T follicular helper cell (primary cell): Measurements from ENCODE around the gene CNOT8.
"Not testable (repeated sequence)": the region's sequence is repeated elsewhere in the genome, so short reads cannot be mapped to it uniquely, and the experiment has no call there.

Experiments used
- DNase-seq: peaks from one replicate; pipeline ENCODE4 v3.0.0-alpha.2; 2020; ENCODE audit warnings: low read depth
- total RNA-seq, 2 experiments: gene quantifications; one replicate each; lab custom pipeline; 2026; lab: John Stamatoyannopoulos, UW

Gene CNOT8
- total RNA-seq, result 93.8 to 147 reads per million in 2 experiments

- peak; percentile 94 for DNase-seq
Observed at GRCh38 chr5:154858297-154858971, at the start of gene CNOT8. CNOT8 (plus strand) TSS chr5:154858627; CDS start chr5:154863279, 4,652 bp downstream.

- no peak for DNase-seq
Observed at GRCh38 chr5:154811239-154811638, 47.2 kb upstream of the CNOT8 start.

DNA sequence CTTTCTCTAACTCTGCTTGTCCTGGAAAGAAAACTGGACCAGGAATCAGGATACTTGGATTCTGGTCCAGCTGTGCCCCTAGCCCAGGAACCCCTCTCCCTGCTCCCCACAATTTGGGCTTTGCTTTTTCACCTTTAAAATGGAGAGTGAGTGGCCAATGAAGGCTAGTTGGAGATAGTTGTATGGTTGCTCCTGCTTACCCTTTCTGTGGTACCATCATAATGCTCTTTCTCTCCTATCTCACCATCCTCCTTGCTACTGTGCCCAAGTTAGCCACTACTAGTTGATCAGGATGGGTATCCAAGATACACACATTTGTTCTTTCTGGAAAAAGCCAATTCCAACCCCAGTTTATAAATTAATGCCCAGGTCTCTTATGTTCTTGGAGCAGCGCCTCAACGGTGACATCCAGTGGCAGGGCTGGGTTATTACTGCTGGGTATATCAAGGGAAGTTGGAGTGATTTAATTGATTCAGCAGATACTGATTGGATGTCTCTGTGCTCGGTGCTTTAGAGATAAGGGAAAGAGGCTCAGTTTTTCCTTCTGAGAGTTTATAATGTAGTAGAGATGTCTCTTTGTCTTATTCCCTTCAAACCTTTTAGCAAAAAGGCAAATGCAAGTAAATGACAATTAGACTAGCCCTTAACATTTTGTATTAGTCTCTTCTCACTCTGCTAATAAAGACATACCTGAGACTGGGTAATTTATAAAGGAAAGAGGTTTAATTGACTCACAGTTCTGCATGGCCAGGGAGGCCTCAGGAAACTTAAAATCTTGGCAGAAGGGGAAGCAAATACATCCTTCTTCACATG is 46.6 kb upstream of the CNOT8 start:
- peak; percentile 52 for DNase-seq

DNA sequence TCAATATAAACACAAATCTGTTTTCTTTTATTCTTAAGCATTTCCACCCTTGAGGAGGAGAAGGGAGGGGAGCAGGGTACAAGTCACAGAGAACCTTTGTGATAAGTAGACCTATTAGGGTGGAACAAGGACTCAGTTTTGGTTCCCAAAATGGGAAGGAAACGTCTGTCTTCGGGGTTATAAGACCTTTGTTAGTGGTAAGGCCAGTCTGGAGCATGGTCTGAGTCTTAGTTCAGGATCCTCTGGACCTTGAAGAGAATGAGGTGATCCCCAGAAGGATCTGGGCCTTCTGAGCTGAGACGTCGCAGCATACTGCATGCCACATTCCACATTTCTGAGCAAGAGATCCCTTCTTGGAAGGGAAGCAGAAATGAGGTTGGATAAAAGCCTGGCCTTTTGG is 45.3 kb upstream of the CNOT8 start:
- DNase-seq, result no peak

DNA sequence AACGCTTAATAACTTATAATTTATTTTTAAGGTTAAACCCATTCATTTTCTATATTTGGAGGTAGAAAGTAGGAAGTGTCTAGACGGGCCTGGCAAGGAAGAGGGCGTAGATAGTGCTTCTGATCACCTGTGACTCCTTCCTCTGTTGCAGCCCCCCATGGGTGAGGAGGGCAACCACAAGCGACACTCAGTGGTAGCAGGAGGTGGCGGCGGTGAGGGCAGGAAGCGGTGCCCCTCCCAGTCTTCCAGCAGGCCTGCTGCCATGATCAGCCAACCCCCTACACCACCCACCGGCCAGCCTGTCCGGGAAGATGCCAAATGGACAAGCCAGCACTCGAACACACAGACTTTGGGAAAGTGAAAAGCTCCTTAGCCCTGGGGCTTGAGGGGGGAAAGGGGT is 44.7 kb upstream of the CNOT8 start:
- no peak for DNase-seq

DNA sequence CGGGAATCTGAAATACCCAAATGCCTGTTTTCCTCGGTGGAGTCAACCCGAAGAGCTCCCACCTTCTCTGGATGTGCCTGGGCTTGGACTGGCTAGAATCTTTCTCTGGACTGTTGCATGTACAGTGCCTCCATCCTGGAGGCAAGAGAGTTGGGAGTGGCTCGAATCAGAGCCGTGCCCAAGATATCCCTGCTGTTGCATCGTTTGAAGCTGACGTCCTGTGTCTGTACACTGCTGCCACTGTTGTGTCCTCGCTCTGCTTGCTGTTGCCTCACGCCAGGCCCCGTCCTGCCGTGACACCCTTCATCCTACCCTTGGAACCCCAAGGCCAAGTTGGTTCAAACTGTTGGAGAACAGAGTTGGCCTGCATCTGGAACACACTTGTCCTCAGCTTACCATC is 43.4 kb upstream of the CNOT8 start:
- DNase-seq, result no peak

DNA sequence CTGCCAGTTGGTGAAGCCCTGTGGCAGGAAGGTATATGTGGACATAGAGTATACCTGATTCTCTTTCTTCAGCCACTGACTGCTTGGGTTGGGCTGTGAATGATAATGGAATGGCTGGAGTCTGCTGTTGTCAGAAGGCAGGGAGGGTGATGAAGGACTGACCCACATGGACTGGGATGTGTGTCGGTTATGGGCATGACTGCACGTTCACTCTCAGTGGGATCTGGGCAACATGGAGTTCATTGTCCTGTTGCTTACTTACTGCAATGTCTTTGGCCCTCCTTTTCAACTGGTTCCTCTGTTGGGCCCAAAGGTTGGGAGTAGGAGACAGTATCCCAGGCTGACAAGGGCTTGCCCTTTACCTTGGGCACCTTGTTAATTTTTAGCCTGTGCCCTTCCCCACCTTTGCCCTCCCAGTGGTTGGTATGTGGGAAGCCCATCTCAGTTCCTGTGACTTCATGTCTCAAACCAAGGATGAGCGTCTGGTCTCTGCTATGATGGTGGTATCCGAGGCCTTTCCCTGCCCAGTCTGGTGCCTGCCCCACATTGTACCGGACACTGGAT is 42.7 kb upstream of the CNOT8 start:
- no peak for DNase-seq

DNA sequence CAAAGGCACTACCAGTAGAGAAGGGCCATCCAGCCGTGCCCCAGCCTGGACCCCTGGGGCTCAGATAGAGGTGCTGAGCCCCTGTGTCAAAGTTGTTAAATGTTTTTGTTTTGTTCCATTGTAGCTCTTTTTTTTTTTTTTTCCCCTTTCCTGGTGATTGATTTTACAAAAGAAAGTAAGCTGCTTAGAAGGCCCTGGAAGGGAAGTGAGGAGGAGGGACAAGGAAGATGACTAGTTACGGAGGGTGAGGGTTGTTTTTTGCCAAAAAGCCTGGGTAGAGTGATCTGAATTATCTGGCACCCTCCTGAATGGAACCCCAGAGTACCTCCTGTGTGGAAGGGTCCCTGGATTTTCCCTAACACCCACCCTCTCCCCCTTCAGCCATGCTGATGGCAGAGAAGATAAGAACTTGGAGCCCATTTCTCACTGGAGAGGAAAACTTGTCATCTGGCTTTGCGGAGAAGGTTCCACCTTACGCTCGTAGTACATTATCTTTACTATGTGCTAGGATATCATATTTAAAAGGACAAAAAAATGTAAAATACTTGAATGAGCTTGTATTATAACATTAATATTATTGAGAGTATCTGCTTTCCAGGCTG is 41.4 kb upstream of the CNOT8 start:
- no peak for DNase-seq

DNA sequence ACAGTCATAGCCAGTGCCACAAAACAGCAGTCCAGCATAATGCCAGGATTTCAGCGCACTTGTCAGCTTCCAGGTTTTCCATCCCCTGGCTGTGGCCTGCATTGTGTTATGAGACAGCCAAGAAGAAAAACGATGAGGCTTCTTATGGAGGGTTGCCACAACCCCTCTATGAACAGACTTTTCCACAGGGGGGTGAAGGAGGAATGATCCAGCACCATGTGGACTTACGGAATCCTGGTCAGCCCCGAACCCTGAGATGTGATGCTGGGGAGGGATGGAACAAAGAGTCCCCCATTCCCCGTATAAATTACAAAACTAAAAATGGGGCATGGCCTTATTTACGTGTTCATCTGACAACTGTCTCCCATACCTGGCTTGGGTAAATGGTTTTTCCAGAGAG is 40.6 kb upstream of the CNOT8 start:
- DNase-seq, result no peak

DNA sequence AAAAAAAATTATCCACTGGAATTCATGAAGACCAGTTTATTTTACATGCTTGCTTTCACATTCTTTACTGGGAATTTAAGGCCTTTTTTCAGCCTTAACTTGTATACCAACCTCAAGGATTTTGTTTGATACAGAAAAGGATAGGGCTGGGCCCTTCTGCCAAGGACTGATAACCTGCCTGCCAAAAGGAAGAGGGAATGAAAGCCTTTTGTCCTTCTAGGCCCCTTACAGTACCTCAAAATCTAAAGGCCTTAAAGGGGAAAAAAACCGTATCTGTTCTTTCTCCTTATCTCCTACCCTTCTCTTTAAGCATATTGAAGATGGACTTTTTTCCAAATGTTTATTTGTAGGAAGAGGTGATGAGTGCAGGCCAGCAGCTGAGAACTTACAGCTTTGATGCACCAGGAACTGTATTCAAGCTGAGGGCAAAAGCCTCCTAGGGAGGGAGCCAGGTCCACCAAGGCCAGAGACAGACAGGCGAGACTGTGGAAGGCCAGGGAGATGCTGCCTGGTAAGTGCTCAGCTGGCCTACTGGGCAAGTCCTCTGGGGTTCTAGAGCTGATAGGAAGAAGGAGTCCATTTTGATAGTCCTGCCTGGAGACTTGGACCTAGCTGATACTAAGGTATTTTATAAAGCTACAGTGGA is 39.8 kb upstream of the CNOT8 start:
- DNase-seq, result no peak

DNA sequence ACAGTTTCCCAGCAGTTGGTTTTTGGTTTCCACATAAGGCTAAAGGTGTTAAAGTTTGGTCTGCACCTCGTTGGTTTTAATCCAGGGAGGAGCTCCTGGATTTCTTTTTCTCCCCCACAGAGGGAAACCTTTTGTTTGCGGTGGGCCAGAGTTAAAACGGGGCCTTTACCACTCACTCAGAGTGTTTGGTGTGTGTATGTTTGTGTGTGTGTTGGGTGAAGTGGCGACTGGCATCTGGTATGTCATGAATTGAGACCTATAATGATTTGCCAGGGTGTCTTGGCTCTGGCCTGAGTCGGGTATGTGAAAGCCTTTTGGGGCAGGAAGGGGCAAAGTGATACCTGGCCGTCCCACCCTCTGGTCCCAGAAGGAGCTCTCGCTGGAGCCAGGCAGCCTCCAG is 38.9 kb upstream of the CNOT8 start:
- no peak for DNase-seq

DNA sequence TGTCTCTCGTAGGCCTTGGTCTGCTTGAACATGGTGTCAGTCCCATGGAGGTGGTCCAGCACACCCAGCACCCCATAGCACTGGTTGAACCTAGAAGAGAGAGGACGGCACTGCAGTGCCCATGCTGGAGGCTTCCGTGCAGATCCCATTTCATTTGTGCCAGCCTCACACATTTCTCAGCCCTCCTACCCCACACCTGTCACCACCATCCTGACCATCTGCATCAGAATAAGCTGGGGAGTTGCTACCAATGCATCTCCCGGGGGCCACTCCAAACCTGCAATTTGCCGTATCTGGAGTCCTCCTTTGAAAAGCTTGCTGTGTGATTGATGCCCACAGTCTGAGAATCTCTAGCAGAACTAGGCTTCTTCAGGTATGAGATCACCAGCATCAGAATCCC is 38.0 kb upstream of the CNOT8 start:
- DNase-seq, result no peak

DNA sequence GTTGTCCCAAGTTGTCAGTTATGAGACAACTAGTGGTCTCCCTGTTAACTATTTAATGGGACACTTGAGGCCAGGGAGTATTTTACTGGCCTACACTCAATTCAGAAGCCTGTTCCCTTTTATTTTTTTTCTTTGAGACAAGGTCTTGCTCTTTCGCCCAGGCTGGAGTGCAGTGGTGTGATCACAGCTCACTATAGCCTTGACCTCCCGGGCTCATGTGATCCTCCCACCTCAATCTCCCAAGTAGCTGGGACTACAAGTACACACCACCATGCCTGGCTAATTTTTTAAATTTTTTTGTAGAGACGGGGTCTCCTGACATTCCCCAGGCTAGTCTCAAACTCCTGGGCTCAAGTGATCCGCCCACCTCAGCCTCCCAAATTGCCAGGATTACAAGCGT is 35.5 kb upstream of the CNOT8 start:
- not testable (repeated sequence) for DNase-seq

GRCh38 chr5:154823605-154824004 is 34.8 kb upstream of the CNOT8 start:
- no peak for DNase-seq

GRCh38 chr5:154824070-154824469 is 34.4 kb upstream of the CNOT8 start:
- DNase-seq, result no peak

DNA sequence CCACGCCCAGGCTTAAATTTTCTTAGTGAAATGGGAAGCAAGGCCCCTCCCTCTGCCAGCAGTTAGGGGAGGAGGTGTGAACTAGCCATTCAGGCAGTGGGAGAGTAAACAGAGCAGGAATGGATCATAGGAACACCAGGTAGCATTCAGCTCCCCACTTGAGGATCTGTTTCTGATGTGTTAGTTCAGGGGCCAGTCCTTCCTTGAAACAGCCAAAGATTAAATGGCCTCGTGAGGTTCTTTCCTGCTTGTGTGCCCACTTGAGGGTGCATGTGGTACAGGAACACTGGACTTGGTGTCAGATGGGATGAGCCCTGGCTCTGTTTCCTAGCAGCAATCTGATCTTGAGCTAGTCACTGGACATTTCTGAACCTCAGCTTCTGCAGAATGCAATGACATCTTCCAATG is 29.2 kb upstream of the CNOT8 start:
- no peak for DNase-seq

GRCh38 chr5:154829589-154830218 is 28.7 kb upstream of the CNOT8 start:
- no peak for DNase-seq

- DNase-seq, result no peak
Observed at GRCh38 chr5:154830219-154830595, 28.2 kb upstream of the CNOT8 start.

GRCh38 chr5:154830596-154830995 is 27.8 kb upstream of the CNOT8 start:
- no peak for DNase-seq

- no peak for DNase-seq
Observed at GRCh38 chr5:154831451-154831850, 27.0 kb upstream of the CNOT8 start.

GRCh38 chr5:154832804-154833203 is 25.6 kb upstream of the CNOT8 start:
- not testable (repeated sequence) for DNase-seq

DNA sequence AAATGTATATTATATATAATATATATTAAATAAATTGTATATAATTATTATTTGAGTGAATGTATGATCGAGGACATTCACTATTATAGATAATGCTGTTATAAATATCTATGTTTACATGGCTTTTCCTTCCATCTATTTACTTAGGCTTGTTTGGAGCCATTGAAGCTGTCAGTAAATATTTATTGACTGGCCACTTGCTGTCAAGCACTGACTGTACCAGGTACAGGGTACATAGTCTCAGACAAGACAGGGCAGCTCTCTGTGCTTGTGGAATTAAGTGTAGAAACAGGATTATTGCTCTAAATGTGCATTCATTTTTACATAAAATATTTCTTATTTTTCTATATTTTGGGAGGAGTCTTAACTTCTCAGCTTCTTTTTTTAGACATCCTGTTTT is 24.4 kb upstream of the CNOT8 start:
- no peak for DNase-seq
